ENCODE measurements around the gene RASL11A.

- no peak for TF ChIP-seq CTCF (conservative IDR thresholded peaks at IDR 0.05)
- TF ChIP-seq ZFX (IDR thresholded peaks at IDR 0.05), result no peak
Observed at GRCh38 chr13:27295096-27295495, 24.5 kb downstream of the RASL11A start.
